HG02623 (cell line): Measurements from ENCODE around the gene TTLL10.
A peak's percentile ranks its signal among the peaks of the same experiment; 100 is the strongest.

Experiments
- ATAC-seq: cut with Tn5 transposase; IDR thresholded peaks from one replicate; pipeline ENCODE4 v1.9.1; 2021; ENCODE audit warnings: moderate library complexity; ENCODE audit not compliant: unreplicated experiment

The TTLL10 gene

DNA sequence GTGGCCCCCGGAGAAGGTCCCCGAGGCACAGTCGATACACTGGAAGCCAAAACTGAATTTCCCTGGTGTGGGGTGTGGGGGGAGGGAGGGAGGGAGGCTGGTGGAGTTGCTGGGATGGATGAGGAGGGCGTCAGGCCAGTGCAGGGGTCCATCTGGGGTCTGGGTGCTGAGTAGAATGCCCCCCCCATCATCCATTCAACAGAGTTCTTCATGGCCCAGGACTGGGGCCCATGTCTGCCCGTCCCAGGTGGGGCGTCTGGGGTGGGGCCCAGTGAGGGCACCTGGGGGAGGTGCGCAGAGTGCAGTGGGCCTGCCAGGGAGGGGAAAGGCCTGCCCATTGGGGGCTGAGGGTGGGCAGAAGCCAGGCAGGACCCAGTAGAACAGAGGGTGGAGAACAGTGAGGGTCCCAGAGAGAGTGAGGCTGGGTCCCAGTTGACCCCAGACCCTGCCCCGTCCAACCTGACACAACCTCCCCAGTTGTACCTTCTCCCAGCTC lies 30.8 kb downstream of the TTLL10 start:
- no peak for ATAC-seq

DNA sequence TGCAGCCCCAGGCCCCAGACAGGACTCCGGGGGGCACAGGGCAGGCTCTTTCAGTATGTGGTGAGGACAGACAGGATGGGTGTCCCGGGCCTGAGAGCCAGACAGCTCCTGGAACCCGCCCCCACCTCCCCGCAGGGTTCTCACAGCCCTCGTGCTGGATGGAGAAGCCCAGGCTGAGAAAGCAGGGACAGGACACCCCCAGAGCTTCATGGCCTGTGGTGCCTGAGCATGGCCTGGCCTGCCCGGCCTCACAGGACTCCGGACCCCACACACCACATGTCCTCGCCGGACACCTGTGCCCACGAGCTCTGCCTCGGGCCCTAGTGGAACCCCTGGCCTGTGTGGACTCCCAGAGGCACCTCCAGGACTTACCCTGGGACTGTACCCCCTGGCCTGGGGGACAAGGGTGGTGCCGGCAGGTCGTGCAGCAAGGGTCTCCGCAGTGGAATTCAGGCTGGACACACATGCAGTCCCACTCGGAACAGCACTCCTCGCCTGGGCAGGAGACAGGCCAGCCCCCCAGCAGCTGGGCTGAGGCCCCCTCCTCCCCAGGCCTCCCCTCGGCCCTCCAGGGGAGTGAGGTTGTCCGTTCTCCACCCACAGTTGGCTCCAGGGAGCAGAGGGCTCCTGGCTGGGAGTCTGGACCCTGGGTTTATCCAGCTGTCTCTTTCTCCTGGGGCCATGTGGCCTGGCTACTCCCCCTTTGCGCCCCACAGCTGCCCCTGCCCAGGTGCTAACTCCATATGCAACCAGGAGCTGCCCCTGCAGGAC lies 31.5 kb downstream of the TTLL10 start:
- ATAC-seq, result no peak

DNA sequence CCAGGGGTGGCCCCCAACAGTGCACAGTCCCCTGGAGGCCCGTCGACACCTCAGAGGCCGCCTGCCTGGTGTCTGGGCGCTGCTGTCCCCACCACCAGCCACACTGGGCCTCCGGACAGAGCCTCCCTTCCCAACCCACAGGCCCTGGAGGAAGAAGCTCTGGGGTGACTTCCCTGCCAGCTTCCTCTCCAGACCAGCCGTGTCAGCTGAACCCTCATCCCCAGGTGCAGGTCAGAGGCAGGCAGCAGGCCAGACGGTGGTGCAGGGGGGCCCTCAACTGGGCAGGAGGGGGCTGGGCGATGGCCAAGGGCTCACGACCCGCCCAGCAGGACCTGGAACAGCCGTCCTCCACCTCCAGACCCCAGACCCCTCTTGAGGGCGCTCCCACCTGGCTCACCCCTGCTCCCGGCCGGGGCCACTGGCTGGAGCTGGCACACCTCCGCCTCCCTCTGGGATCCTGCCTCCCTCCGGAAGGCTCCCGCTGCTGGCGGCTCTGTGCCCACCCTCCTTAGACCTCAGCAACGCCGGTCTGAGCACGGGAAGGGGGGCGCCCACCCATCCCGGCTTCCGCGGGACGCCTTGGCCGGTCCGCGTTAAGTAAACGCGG lies 32.2 kb downstream of the TTLL10 start:
- ATAC-seq, result no peak

GRCh38 chr1:1206376-1206965 lies 32.8 kb downstream of the TTLL10 start, which contains the start of gene TNFRSF18:
Gene TNFRSF18, minus strand, starts transcription at chr1:1206592. Its CDS starts 21 bp downstream, at chr1:1206571.
- ATAC-seq, result peak; percentile 31

GRCh38 chr1:1206966-1207531 lies 33.4 kb downstream of the TTLL10 start:
- no peak for ATAC-seq

DNA sequence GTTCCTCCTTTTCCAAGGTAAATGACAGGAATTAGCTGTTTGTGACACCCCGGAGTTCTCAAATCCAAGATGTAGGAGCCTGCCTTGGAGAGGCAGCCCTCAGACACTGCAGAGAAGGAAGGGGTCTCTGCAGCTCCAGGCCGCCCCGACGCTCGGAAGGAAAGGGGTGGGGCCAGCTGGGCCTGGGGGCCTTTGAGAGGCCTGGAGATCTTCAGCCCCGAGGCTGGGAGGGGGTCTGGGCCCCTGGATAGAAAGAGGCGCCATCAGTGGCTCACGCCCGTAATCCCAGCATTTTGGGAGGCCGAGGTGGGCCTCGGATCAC lies 33.9 kb downstream of the TTLL10 start:
- no peak for ATAC-seq

DNA sequence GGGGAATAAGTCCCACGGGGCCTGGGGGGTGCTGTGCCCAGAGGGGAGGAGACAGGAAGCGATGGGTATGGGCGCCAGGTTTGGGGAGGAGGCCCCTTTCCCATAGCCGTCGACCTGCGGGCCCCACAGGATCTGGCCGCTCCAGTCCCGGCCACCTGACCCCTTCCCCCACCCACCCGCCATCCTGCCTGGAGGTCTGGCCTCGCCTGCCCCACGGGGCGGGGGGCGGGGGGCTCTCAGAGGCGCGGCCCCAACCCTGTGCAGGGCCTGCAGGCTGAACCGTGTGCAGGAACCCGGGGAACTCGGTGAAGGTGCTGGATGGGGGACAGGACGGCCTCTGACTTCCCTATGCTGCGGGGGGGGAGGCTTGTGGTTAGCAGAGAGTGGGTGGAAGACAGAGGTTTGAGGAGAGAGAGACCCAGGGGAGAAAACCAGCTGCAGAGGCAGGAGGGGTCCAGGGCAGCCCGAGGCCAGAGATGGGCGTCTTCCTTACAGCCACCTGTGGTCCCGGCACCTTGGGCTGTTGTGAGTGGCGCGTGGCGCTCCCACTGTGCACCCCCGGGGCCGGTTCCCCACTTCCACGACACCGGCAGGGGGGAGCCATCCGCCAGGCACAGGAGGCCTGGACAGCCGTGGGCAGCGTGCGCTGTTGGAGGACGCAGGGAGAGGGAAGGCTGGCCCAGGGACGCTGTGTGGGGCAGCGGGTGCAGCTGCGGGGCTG lies 35.2 kb downstream of the TTLL10 start:
- no peak for ATAC-seq

- no peak for ATAC-seq
Observed at GRCh38 chr1:1210726-1211540, 37.3 kb downstream of the TTLL10 start.

DNA sequence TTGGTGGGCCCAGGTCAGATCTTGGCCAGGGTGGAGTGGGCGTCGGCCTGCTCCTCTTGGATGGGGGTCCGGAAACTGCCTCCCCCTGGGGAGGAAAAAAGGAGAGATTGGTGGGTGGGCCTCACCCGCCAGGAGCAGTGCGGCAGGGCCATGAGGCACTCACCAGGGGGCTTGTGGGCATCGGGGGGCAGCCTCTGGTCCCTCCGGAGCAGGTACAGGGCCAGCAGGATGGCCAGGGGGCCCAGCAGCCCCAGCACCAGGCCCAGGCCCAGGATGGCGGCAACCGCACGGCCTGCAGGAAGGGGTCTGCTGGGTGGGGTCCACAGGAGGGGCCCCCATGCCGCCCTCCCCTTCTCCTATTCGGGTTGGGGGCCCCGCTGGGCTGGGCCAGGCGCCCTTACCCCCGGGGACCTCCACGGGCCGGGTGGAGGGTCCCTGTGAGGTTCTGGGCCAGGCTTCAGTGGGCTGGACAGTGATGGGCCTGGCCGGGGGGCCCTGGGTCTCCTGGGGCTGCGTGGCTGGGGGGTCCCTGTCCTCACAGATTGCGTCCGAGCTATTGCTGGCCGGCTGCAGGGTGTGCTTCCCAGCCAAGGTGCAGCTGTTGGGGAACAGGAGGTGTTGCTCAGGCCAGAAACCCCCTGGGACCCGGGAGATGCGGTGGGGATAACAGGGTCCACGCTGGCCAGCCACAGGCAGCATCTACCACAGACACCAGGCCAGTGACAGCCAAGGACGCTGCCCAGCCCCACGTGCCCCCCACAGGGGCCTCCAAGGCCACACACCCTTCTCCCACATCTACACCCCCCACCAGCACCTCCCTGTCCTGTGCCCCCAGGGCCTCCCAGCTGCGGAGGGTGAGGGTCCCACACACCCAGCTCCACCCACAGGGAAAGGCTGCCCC lies 38.1 kb downstream of the TTLL10 start:
- no peak for ATAC-seq

GRCh38 chr1:1212780-1213344 lies 39.2 kb downstream of the TTLL10 start:
- no peak for ATAC-seq

- ATAC-seq, result no peak
Observed at GRCh38 chr1:1213345-1214265, 39.9 kb downstream of the TTLL10 start, which contains the start of gene TNFRSF4. Gene TNFRSF4, minus strand, starts transcription at chr1:1214153. Its CDS starts 26 bp downstream, at chr1:1214127.

- ATAC-seq, result no peak
Observed at GRCh38 chr1:1215080-1215676, 41.5 kb downstream of the TTLL10 start.

DNA sequence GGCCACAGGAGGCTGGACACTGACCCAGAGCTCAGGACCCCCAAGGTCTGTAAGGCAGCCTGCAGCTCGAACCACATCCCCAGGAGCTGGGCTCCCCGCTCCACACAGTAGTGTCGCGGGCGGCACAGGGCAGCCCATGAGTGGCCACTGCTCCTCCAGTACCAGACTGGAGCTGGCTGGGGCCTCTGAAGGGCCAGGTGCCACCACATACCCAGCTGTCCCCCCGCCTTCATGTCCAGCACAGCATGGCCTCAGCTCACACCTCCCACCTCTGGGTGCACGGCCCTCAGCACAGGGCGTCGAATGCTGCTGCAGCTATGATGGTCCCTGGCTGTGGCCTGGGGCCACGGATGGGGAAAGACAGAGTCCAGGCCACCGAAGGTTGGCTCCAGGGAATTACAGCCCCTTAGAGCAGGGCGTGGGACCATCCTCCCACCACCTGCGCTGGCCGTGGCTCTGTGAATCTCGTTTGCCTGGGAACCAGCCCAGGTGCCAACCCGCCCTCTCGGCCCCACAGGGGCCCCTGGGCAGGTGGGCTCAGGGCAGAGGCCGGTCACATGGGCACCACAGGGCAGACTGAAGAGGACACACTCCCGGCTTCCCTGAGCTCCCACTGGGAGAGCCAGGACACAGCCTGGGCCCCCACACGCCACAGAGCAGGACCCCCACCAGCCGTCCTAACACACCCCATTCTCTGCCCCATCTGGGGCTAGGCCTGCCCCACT lies 42.4 kb downstream of the TTLL10 start:
- ATAC-seq, result no peak

GRCh38 chr1:1216770-1217620 lies 43.3 kb downstream of the TTLL10 start:
- ATAC-seq, result no peak

GRCh38 chr1:1217621-1218523 lies 44.2 kb downstream of the TTLL10 start:
- no peak for ATAC-seq
